BLaER1 (cell line): ENCODE results near the gene LRCH1.
A peak's percentile ranks its signal among the peaks of the same experiment; 100 is the strongest.

Experiments used
- H3K27ac ChIP-seq: shearing (Covaris generic); formaldehyde crosslinking; 2 replicates; pipeline ENCODE4 v1.8.1; 2022
- H3K27me3 ChIP-seq: shearing (Covaris generic); formaldehyde crosslinking; 2 replicates; pipeline ENCODE4 v1.8.1; 2022
- H3K36me3 ChIP-seq: shearing (Covaris generic); formaldehyde crosslinking; 2 replicates; pipeline ENCODE4 v1.8.1; 2022
- H3K4me1 ChIP-seq: shearing (Covaris generic); formaldehyde crosslinking; 2 replicates; pipeline ENCODE4 v1.8.1; 2022
- H3K4me2 ChIP-seq: shearing (Covaris generic); formaldehyde crosslinking; 2 replicates; pipeline ENCODE4 v1.8.1; 2022
- H3K4me3 ChIP-seq: shearing (Covaris generic); formaldehyde crosslinking; 2 replicates; pipeline ENCODE4 v1.8.1; 2022
- H3K9ac ChIP-seq: shearing (Covaris generic); formaldehyde crosslinking; 2 replicates; pipeline ENCODE4 v1.8.1; 2022
- H3K9me3 ChIP-seq: shearing (Covaris generic); formaldehyde crosslinking; 2 replicates; pipeline ENCODE4 v1.8.1; 2022
- H4K20me1 ChIP-seq: shearing (Covaris generic); formaldehyde crosslinking; 2 replicates; pipeline ENCODE4 v1.8.1; 2022
- Cebpa-rat ChIP-seq: shearing (Covaris generic); IDR thresholded peaks from 2 replicates; pipeline ENCODE4 v1.8.1; 2022

Gene LRCH1

GRCh38 chr13:46731535-46731934 is 178.6 kb downstream of the LRCH1 start:
- no peak for TF ChIP-seq Cebpa-rat
- peaks cover 72% of the 10 kb centered on the region for H3K36me3 ChIP-seq
- no peak overlapping the region for H3K9ac ChIP-seq
- H3K9me3 ChIP-seq: no peaks in the 10 kb centered on the region
- no peaks in the 10 kb centered on the region for H3K27me3 ChIP-seq
- no peaks in the 10 kb centered on the region for H4K20me1 ChIP-seq
- no peak overlapping the region for H3K4me3 ChIP-seq
- H3K27ac ChIP-seq: no peak overlapping the region
- peaks cover 7% of the 10 kb centered on the region; the same call in 1 of the 2 replicates for H3K4me1 ChIP-seq
- no peak overlapping the region for H3K4me2 ChIP-seq

- Histone ChIP-seq H3K36me3 (peaks cover 62% of the 10 kb centered on the region), H3K4me1 (peaks cover 15% of the 10 kb centered on the region), H3K4me3 (no peak overlapping the region), H3K27ac (no peak overlapping the region), H4K20me1 (no peaks in the 10 kb centered on the region), H3K9me3 (no peaks in the 10 kb centered on the region), H3K9ac (no peak overlapping the region), H3K4me2 (no peak overlapping the region), H3K27me3 (no peaks in the 10 kb centered on the region)
- no peak for TF ChIP-seq Cebpa-rat
Observed at GRCh38 chr13:46735425-46735824, 182.5 kb downstream of the LRCH1 start.

GRCh38 chr13:46736541-46737310 is 183.8 kb downstream of the LRCH1 start:
- Histone ChIP-seq H3K4me2 (no peak overlapping the region), H3K27ac (no peak overlapping the region)
- no peak for TF ChIP-seq Cebpa-rat

GRCh38 chr13:46738055-46738454 is 185.1 kb downstream of the LRCH1 start:
- Histone ChIP-seq H3K36me3 (peaks cover 62% of the 10 kb centered on the region), H3K4me1 (peaks cover 15% of the 10 kb centered on the region), H3K9me3 (0 out of 2 replicates have a peak, but pooled peaks cover 3% of the 10 kb centered on the region), H3K4me3 (no peak overlapping the region), H3K27ac (no peak overlapping the region), H3K27me3 (no peaks in the 10 kb centered on the region), H3K4me2 (no peak overlapping the region), H4K20me1 (no peaks in the 10 kb centered on the region), H3K9ac (no peak overlapping the region)
- no peak for TF ChIP-seq Cebpa-rat

More at GRCh38 chr13:46736541-46737310, 183.8 kb downstream of the LRCH1 start:
- H3K4me3 ChIP-seq: no peak overlapping the region
- no peak overlapping the region for H3K9ac ChIP-seq
- H4K20me1 ChIP-seq: no peaks in the 10 kb centered on the region
- 0 out of 2 replicates have a peak, but pooled peaks cover 3% of the 10 kb centered on the region for H3K9me3 ChIP-seq
- peaks cover 64% of the 10 kb centered on the region for H3K36me3 ChIP-seq
- peaks cover 15% of the 10 kb centered on the region for H3K4me1 ChIP-seq
- H3K27me3 ChIP-seq: no peaks in the 10 kb centered on the region

- peaks cover 15% of the 10 kb centered on the region for H3K4me1 ChIP-seq
- no peak overlapping the region for H3K9ac ChIP-seq
- no peaks in the 10 kb centered on the region for H3K27me3 ChIP-seq
- no peak overlapping the region for H3K4me2 ChIP-seq
- H3K4me3 ChIP-seq: no peak overlapping the region
- H4K20me1 ChIP-seq: no peaks in the 10 kb centered on the region
- H3K27ac ChIP-seq: no peak overlapping the region
- 0 out of 2 replicates have a peak, but pooled peaks cover 3% of the 10 kb centered on the region for H3K9me3 ChIP-seq
- H3K36me3 ChIP-seq: peaks cover 64% of the 10 kb centered on the region
- TF ChIP-seq Cebpa-rat: no peak
Observed at GRCh38 chr13:46738766-46739165, 185.8 kb downstream of the LRCH1 start.

GRCh38 chr13:46739447-46740098 is 186.6 kb downstream of the LRCH1 start:
- no peak overlapping the region for H3K4me3 ChIP-seq
- H4K20me1 ChIP-seq: no peaks in the 10 kb centered on the region
- H3K4me2 ChIP-seq: no peak overlapping the region
- no peaks in the 10 kb centered on the region for H3K27me3 ChIP-seq
- peaks cover 18% of the 10 kb centered on the region for H3K4me1 ChIP-seq
- peaks cover 9% of the 10 kb centered on the region; the same call in 1 of the 2 replicates for H3K9me3 ChIP-seq
- H3K9ac ChIP-seq: no peak overlapping the region
- H3K27ac ChIP-seq: no peak overlapping the region
- peaks cover 72% of the 10 kb centered on the region for H3K36me3 ChIP-seq
- TF ChIP-seq Cebpa-rat: no peak

GRCh38 chr13:46743191-46743590 is 190.2 kb downstream of the LRCH1 start:
- Histone ChIP-seq H3K27me3 (no peaks in the 10 kb centered on the region), H3K36me3 (peaks cover 82% of the 10 kb centered on the region), H3K9me3 (peaks cover 41% of the 10 kb centered on the region), H3K4me3 (no peak overlapping the region), H3K4me1 (peaks cover 34% of the 10 kb centered on the region), H4K20me1 (no peaks in the 10 kb centered on the region), H3K4me2 (no peak overlapping the region), H3K9ac (no peak overlapping the region), H3K27ac (no peak overlapping the region)
- TF ChIP-seq Cebpa-rat: no peak

- no peaks in the 10 kb centered on the region for H3K27me3 ChIP-seq
- H3K36me3 ChIP-seq: peaks cover 86% of the 10 kb centered on the region
Observed at GRCh38 chr13:46745062-46745461, 192.1 kb downstream of the LRCH1 start.

GRCh38 chr13:46745706-46746105 is 192.7 kb downstream of the LRCH1 start:
- TF ChIP-seq Cebpa-rat: no peak
- Histone ChIP-seq H3K4me1 (peaks cover 51% of the 10 kb centered on the region), H3K36me3 (peaks cover 87% of the 10 kb centered on the region), H3K4me3 (peak overlapping the region; percentile 16; the same call in 1 of the 2 replicates), H3K9me3 (peaks cover 54% of the 10 kb centered on the region), H3K4me2 (peak overlapping the region; percentile 51), H4K20me1 (no peaks in the 10 kb centered on the region), H3K27ac (peak overlapping the region; percentile 84), H3K27me3 (no peaks in the 10 kb centered on the region), H3K9ac (0 out of 2 replicates have a peak overlapping the region, but pooled peaks have one; percentile 40)

More at GRCh38 chr13:46745062-46745461, 192.1 kb downstream of the LRCH1 start:
- 0 out of 2 replicates have a peak overlapping the region, but pooled peaks have one; percentile 40 for H3K9ac ChIP-seq
- H3K9me3 ChIP-seq: peaks cover 51% of the 10 kb centered on the region
- peak overlapping the region; percentile 16; the same call in 1 of the 2 replicates for H3K4me3 ChIP-seq
- H4K20me1 ChIP-seq: no peaks in the 10 kb centered on the region
- H3K4me1 ChIP-seq: peaks cover 45% of the 10 kb centered on the region
- H3K27ac ChIP-seq: peak overlapping the region; percentile 84
- TF ChIP-seq Cebpa-rat: no peak
- peak overlapping the region; percentile 51 for H3K4me2 ChIP-seq
